Activated T-cell treated with anti-CD3 and anti-CD28 coated beads, Interleukin-2, amount 50 U/mL, for 24 hours (primary cell): ENCODE results near the gene MKLN1.

Source experiments
- DNase-seq: peaks from one replicate; pipeline ENCODE4 v3.0.0-alpha.2; 2020
- H3K27ac Mint-ChIP-seq: 2 replicates; pipeline ENCODE4 v1.8.0; 2020; ENCODE audit warnings: mild to moderate bottlenecking, mixed read lengths
- H3K27me3 Mint-ChIP-seq: 2 replicates; pipeline ENCODE4 v1.8.0; 2020; ENCODE audit warnings: mixed read lengths
- H3K36me3 Mint-ChIP-seq: 2 replicates; pipeline ENCODE4 v1.8.0; 2020; ENCODE audit warnings: low read depth, mixed read lengths
- H3K4me1 Mint-ChIP-seq: 2 replicates; pipeline ENCODE4 v1.8.0; 2020; ENCODE audit warnings: low read depth, mixed read lengths
- H3K4me3 Mint-ChIP-seq: 2 replicates; pipeline ENCODE4 v1.8.0; 2020; ENCODE audit warnings: mild to moderate bottlenecking, moderate library complexity, mixed read lengths
- H3K9me3 Mint-ChIP-seq: 2 replicates; pipeline ENCODE4 v1.8.0; 2020; ENCODE audit warnings: mixed read lengths

MKLN1 gene

DNA sequence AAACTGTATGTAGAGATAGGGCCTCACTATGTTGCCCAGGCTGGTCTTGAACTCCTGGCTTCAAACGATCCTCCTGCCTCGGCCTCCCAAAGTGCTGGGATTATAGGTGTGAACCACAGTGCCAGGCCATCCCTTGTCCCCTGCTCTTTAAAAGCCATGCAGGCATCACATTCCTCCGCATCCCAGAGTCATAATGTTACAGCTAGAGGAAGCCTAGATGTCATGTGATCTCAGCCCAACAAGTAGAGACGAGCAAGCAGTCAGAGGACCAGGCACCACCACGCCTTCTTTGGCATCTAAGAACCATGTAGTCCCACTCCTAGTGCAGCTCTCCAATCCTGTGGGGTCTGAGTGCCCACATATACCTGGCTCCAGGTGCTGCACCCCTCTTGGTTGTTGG is 215.6 kb downstream of the MKLN1 start:
- DNase-seq, result no peak
- Mint-ChIP-seq H3K27me3 (no peaks in the 10 kb centered on the region), H3K4me1 (peaks cover 3% of the 10 kb centered on the region), H3K27ac (no peak overlapping the region), H3K4me3 (no peak overlapping the region), H3K9me3 (no peaks in the 10 kb centered on the region), H3K36me3 (no peaks in the 10 kb centered on the region)

DNA sequence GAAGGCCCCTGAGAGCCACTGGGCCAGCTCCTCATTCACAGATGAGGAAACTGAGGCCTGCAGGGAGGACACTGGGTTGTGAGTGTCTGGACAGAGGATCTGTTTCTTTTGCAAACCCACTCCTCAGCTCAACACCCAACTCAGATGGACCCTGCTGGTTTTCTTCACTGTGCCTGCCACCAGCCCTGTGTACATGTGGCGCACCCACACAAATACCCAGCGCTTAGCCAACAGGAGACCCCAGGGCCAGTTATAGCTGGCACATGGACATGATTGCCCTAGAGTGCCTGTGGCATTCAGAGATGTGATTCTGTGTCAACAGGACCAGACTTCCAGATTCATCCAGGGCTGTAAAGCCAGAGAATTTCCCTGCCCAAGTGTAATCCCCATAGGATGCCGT is 216.3 kb downstream of the MKLN1 start:
- peaks cover 3% of the 10 kb centered on the region for H3K4me1 Mint-ChIP-seq
- no peak for DNase-seq

DNA sequence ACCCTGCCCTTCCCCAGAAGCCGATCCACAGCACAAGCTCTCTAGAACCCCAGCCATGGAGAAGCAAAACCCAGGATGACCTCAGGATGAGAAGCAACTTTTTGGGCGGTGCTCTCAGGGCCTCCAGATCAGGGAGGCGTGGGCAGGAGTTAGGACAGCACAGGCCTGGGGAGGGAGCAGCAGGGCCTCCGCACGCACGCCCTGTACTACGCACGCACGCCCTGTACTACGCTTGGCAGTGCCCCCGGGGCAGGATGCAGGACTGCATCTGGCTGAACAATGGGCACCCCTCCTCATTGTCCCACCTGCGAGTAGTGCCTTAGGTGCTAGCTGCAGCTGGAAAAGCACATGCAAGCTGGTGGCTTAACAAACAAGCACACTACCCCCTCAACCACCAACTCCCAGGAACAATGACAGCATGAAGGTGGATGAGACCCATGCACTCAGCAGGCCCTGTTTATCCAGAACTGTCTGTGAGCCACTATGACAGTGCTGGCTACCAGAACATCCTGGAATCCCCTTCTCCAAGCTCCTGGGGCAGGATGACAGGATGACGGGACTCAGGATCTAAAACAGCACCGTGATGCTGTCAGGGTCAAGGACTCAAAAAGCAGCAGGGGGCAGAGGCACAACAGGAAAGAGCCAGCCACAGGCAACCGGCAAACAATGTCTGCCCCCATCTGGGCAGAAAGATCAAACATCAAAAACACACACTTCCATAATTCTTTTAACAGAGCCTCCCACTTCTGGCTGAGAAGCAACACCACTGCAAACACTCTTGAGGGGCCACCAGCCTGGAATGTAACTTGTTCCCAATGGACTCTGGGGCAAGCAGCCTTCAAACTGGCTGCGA is 217.0 kb downstream of the MKLN1 start:
- Mint-ChIP-seq H3K27ac (no peak overlapping the region), H3K27me3 (peaks cover 5% of the 10 kb centered on the region), H3K9me3 (no peaks in the 10 kb centered on the region), H3K4me1 (peaks cover 3% of the 10 kb centered on the region), H3K36me3 (no peaks in the 10 kb centered on the region), H3K4me3 (no peak overlapping the region)
- DNase-seq, result no peak

More for the DNA sequence above, 216.3 kb downstream of the MKLN1 start:
- H3K27ac Mint-ChIP-seq, result no peak overlapping the region
- no peaks in the 10 kb centered on the region for H3K36me3 Mint-ChIP-seq
- H3K27me3 Mint-ChIP-seq, result peaks cover 3% of the 10 kb centered on the region
- no peaks in the 10 kb centered on the region for H3K9me3 Mint-ChIP-seq
- H3K4me3 Mint-ChIP-seq, result no peak overlapping the region

DNA sequence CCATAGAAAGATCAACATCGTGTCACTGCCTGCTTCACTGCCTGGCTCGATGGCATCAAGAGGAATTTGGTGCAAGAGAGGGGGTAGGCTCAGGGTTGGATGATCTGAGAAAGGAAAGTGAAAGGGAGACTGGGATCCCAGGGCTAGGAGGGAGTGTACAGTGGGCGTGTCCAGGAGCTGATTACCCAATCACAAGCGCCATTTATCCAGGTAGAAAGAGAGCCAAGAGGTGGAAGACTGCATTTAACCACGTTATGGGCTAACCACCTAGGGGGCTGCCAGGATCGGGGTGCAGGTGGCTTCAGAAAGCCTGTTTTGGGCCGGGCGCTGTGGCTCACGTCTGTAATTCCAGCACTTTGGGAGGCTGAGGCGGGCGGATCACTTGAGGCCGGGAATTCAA is 218.4 kb downstream of the MKLN1 start:
- H3K9me3 Mint-ChIP-seq, result no peaks in the 10 kb centered on the region
- peaks cover 10% of the 10 kb centered on the region for H3K27me3 Mint-ChIP-seq
- H3K4me1 Mint-ChIP-seq, result peaks cover 3% of the 10 kb centered on the region
- H3K4me3 Mint-ChIP-seq, result no peak overlapping the region
- no peaks in the 10 kb centered on the region for H3K36me3 Mint-ChIP-seq
- DNase-seq, result no peak
- H3K27ac Mint-ChIP-seq, result no peak overlapping the region
